Effector CD8-positive, alpha-beta T cell (primary cell): ENCODE results near the gene DNAAF8.
"Not testable (repeated sequence)": the region's sequence is repeated elsewhere in the genome, so short reads cannot be mapped to it uniquely, and the experiment has no call there.

ENCODE experiments used
- DNase-seq: peaks from one replicate; lab custom pipeline; 2025; lab: John Stamatoyannopoulos, UW

Gene DNAAF8

GRCh38 chr16:4723071-4723767 lies 11.1 kb upstream of the DNAAF8 start:
- DNase-seq: no peak

GRCh38 chr16:4724661-4725270 lies 9.6 kb upstream of the DNAAF8 start:
- DNase-seq: no peak

GRCh38 chr16:4726616-4727015 lies 7.7 kb upstream of the DNAAF8 start:
- DNase-seq: no peak

GRCh38 chr16:4728676-4729075 lies 5.7 kb upstream of the DNAAF8 start:
- no peak for DNase-seq

- no peak for DNase-seq
Measured at GRCh38 chr16:4729876-4730275, 4.5 kb upstream of the DNAAF8 start.

- DNase-seq: no peak
Measured at GRCh38 chr16:4733211-4733742, 1.1 kb upstream of the DNAAF8 start.

- DNase-seq: peak; percentile 33
Measured at GRCh38 chr16:4733747-4734062, 632 bp upstream of the DNAAF8 start.

GRCh38 chr16:4734730-4735535 lies 596 bp downstream of the DNAAF8 start:
- DNase-seq: peak; percentile 92

- no peak for DNase-seq
Measured at GRCh38 chr16:4736546-4736945, 2.2 kb downstream of the DNAAF8 start.

- DNase-seq: no peak
Measured at GRCh38 chr16:4737545-4737944, 3.2 kb downstream of the DNAAF8 start.

- DNase-seq: not testable (repeated sequence)
Measured at GRCh38 chr16:4738370-4738769, 4.0 kb downstream of the DNAAF8 start.

- no peak for DNase-seq
Measured at GRCh38 chr16:4743226-4743878, 9.0 kb downstream of the DNAAF8 start.

GRCh38 chr16:4744555-4745273 lies 10.4 kb downstream of the DNAAF8 start:
- no peak for DNase-seq

- DNase-seq: no peak
Measured at GRCh38 chr16:4745274-4745569, 10.9 kb downstream of the DNAAF8 start.

- DNase-seq: no peak
Measured at GRCh38 chr16:4746215-4746614, 11.9 kb downstream of the DNAAF8 start.

- DNase-seq: no peak
Measured at GRCh38 chr16:4746991-4747574, 12.7 kb downstream of the DNAAF8 start.

GRCh38 chr16:4747906-4748681 lies 13.8 kb downstream of the DNAAF8 start:
- no peak for DNase-seq

- DNase-seq: no peak
Measured at GRCh38 chr16:4748682-4749411, 14.5 kb downstream of the DNAAF8 start.

- DNase-seq: no peak
Measured at GRCh38 chr16:4749700-4750257, 15.4 kb downstream of the DNAAF8 start.

- no peak for DNase-seq
Measured at GRCh38 chr16:4750896-4751295, 16.6 kb downstream of the DNAAF8 start.
